Neural progenitor cell (in vitro differentiated cells): Measurements from ENCODE around the gene ATP6V1G1. TPM values are rescaled to one million over a fixed set of nuclear protein-coding genes. Genes with fewer than 3 reads are reported as not detected.

Experiments used
- DNase-seq: peaks from one replicate; pipeline ENCODE4 v3.0.0-alpha.2; 2016; ENCODE audit warnings: low spot score
- H2AFZ ChIP-seq: fragments of 200-600 bp; sonication (generic); replicated peaks from 2 replicates; pipeline ENCODE4 v1.6.1; 2016; ENCODE audit warnings: antibody characterized with exemption
- H3F3A ChIP-seq: fragments of 200-600 bp; sonication (generic); 2 replicates; pipeline ENCODE4 v1.6.1; 2016; ENCODE audit warnings: antibody characterized with exemption, low read depth
- H3K27ac ChIP-seq: fragments of 200-600 bp; sonication (generic); 2 replicates; pipeline ENCODE4 v1.5.1; 2016; ENCODE audit warnings: mild to moderate bottlenecking
- H3K27me3 ChIP-seq: fragments of 200-600 bp; sonication (generic); 2 replicates; pipeline ENCODE4 v1.6.1; 2016; ENCODE audit warnings: mild to moderate bottlenecking, moderate library complexity
- H3K36me3 ChIP-seq: fragments of 200-600 bp; sonication (generic); 2 replicates; pipeline ENCODE4 v1.5.1; 2016
- H3K4me1 ChIP-seq: fragments of 200-600 bp; sonication (generic); 2 replicates; pipeline ENCODE4 v1.6.1; 2016; ENCODE audit warnings: mixed run types
- H3K4me2 ChIP-seq: fragments of 200-600 bp; sonication (generic); 2 replicates; pipeline ENCODE4 v1.6.1; 2016
- H3K4me3 ChIP-seq: fragments of 200-600 bp; sonication (generic); 2 replicates; pipeline ENCODE4 v1.5.1; 2016
- H3K79me2 ChIP-seq: fragments of 200-600 bp; sonication (generic); 2 replicates; pipeline ENCODE4 v1.6.1; 2016; ENCODE audit warnings: low read depth
- H3K9ac ChIP-seq: fragments of 200-600 bp; sonication (generic); 2 replicates; pipeline ENCODE4 v1.6.1; 2016
- H3K9me3 ChIP-seq: fragments of 200-600 bp; sonication (generic); 2 replicates; pipeline ENCODE4 v1.5.1; 2016; ENCODE audit warnings: low read depth
- H4K20me1 ChIP-seq: fragments of 200-600 bp; sonication (generic); 2 replicates; pipeline ENCODE4 v1.6.1; 2016; ENCODE audit warnings: low read depth
- H3K27ac Mint-ChIP-seq: 3 replicates; pipeline ENCODE4 v1.8.0; 2021; ENCODE audit warnings: mixed read lengths
- H3K27me3 Mint-ChIP-seq: 2 replicates; pipeline ENCODE4 v1.8.0; 2022; ENCODE audit warnings: low read depth, mild to moderate bottlenecking, inconsistent platforms, moderate library complexity, mixed read lengths; ENCODE audit not compliant: insufficient read depth
- H3K36me3 Mint-ChIP-seq: 3 replicates; pipeline ENCODE4 v1.8.0; 2021; ENCODE audit warnings: mixed read lengths
- H3K4me1 Mint-ChIP-seq: 3 replicates; pipeline ENCODE4 v1.8.0; 2021; ENCODE audit warnings: mixed read lengths
- H3K4me3 Mint-ChIP-seq: 3 replicates; pipeline ENCODE4 v1.8.0; 2021; ENCODE audit warnings: mild to moderate bottlenecking, moderate library complexity, mixed read lengths
- H3K9me3 Mint-ChIP-seq: 3 replicates; pipeline ENCODE4 v1.8.0; 2020; ENCODE audit warnings: mixed read lengths
- CTCF ChIP-seq: fragments of 200-600 bp; sonication (generic); IDR thresholded peaks from 2 replicates; pipeline ENCODE4 v1.5.1; 2017; ENCODE audit warnings: antibody characterized with exemption, mild to moderate bottlenecking
- EZH2 ChIP-seq: fragments of 200-600 bp; sonication (generic); IDR thresholded peaks from 2 replicates; pipeline ENCODE4 v1.6.1; 2017; ENCODE audit warnings: antibody characterized with exemption, mild to moderate bottlenecking, moderate library complexity
- EZH2phosphoT487 ChIP-seq: fragments of 200-600 bp; sonication (generic); IDR thresholded peaks from 2 replicates; pipeline ENCODE4 v1.6.1; 2017; ENCODE audit warnings: antibody characterized with exemption
- total RNA-seq: library from RNA; depleted of rRNA; stranded (reverse); fragments of >200 nt; gene quantifications from 2 replicates; pipeline ENCODE4 v1.2.3, GENCODE V29; 2015; ENCODE audit warnings: low replicate concordance

The ATP6V1G1 gene
- total RNA-seq, 1 donor from 2014 or later: 253 TPM

DNA sequence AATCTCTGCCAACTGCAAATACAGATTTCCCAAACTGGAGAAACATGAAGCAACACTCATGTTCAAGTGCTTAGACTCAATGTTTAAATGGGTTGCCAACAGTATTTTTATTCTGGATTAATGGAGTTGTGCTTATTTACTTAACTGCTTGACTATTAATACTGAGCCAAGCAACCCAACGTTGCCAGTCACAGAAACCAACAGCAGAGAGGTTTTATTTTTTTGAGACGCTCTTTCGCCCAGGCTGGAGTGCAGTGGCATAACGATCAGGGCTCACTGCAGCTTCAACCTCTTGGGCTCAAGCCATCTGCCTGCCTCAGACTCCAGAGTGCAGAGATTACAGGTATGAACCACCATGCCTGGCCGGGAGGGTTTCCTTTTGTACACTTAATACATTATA, 15.1 kb downstream of the ATP6V1G1 start:
- Histone ChIP-seq H4K20me1 (no peaks in the 10 kb centered on the region), H3K9ac (no peak overlapping the region), H3F3A (no peaks in the 10 kb centered on the region), H2AFZ (no peak overlapping the region), H3K36me3 (peaks cover 13% of the 10 kb centered on the region), H3K4me2 (no peak overlapping the region), H3K4me3 (no peak overlapping the region), H3K79me2 (no peaks in the 10 kb centered on the region), H3K27me3 (no peaks in the 10 kb centered on the region), H3K4me1 (no peaks in the 10 kb centered on the region), H3K9me3 (no peaks in the 10 kb centered on the region), H3K27ac (no peak overlapping the region)
- no peak for DNase-seq
- peaks cover 8% of the 10 kb centered on the region for H3K4me1 Mint-ChIP-seq
- TF ChIP-seq CTCF (no peak), EZH2 (no peak), EZH2phosphoT487 (no peak)
- no peak overlapping the region for H3K27ac Mint-ChIP-seq
- H3K36me3 Mint-ChIP-seq: peaks cover 26% of the 10 kb centered on the region
- no peak overlapping the region for H3K4me3 Mint-ChIP-seq
- H3K27me3 Mint-ChIP-seq: peaks cover 5% of the 10 kb centered on the region
- H3K9me3 Mint-ChIP-seq: peaks cover 13% of the 10 kb centered on the region

DNA sequence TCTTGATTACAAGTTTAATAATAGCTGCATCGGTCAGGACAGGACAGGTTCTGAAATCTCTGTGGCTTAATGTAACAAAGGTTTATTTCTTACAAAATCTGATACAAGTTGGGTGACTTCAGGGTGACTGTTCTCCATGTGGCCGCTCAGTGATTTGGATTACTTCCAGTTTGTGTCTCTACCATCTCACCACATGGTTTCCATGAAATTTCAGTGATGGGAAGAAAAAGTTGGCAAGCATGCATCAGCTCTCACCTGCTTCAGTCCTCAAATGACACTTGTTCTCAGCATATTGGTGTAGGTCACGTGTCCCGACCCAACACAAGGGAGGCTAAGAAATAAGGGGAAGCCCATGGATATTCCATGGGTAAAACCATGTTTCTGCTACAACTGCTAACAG, 15.7 kb downstream of the ATP6V1G1 start:
- H3K4me1 ChIP-seq: no peaks in the 10 kb centered on the region
- no peak overlapping the region for H3K9ac ChIP-seq
- H3K36me3 Mint-ChIP-seq: peaks cover 22% of the 10 kb centered on the region
- no peaks in the 10 kb centered on the region for H4K20me1 ChIP-seq
- no peak overlapping the region for H3K27ac Mint-ChIP-seq
- H3F3A ChIP-seq: no peaks in the 10 kb centered on the region
- H2AFZ ChIP-seq: no peak overlapping the region
- no peak overlapping the region for H3K4me2 ChIP-seq
- H3K9me3 ChIP-seq: no peaks in the 10 kb centered on the region
- H3K27me3 ChIP-seq: no peaks in the 10 kb centered on the region
- H3K36me3 ChIP-seq: peaks cover 10% of the 10 kb centered on the region
- DNase-seq: no peak
- peaks cover 5% of the 10 kb centered on the region for H3K27me3 Mint-ChIP-seq
- H3K4me1 Mint-ChIP-seq: peaks cover 8% of the 10 kb centered on the region
- H3K79me2 ChIP-seq: no peaks in the 10 kb centered on the region
- H3K4me3 ChIP-seq: no peak overlapping the region
- H3K27ac ChIP-seq: no peak overlapping the region
- no peak overlapping the region for H3K4me3 Mint-ChIP-seq
- peaks cover 13% of the 10 kb centered on the region for H3K9me3 Mint-ChIP-seq
- no peak for TF ChIP-seq EZH2
- no peak for TF ChIP-seq EZH2phosphoT487
- TF ChIP-seq CTCF: no peak

GRCh38 chr9:114604989-114605388, 17.4 kb downstream of the ATP6V1G1 start:
- Histone ChIP-seq H3K4me2 (no peak overlapping the region), H4K20me1 (no peaks in the 10 kb centered on the region), H3K9ac (no peak overlapping the region), H3K27ac (no peak overlapping the region), H3K4me1 (no peaks in the 10 kb centered on the region), H3K79me2 (no peaks in the 10 kb centered on the region), H3K4me3 (no peak overlapping the region), H3K9me3 (no peaks in the 10 kb centered on the region), H2AFZ (no peak overlapping the region), H3F3A (no peaks in the 10 kb centered on the region), H3K27me3 (peaks cover 3% of the 10 kb centered on the region), H3K36me3 (no peaks in the 10 kb centered on the region)
- TF ChIP-seq EZH2phosphoT487 (no peak), EZH2 (no peak), CTCF (no peak)
- no peak for DNase-seq
- H3K4me1 Mint-ChIP-seq: peaks cover 8% of the 10 kb centered on the region
- H3K27ac Mint-ChIP-seq: peak overlapping the region; percentile 9
- peaks cover 12% of the 10 kb centered on the region for H3K36me3 Mint-ChIP-seq
- no peak overlapping the region for H3K4me3 Mint-ChIP-seq
- H3K27me3 Mint-ChIP-seq: peaks cover 4% of the 10 kb centered on the region
- H3K9me3 Mint-ChIP-seq: peaks cover 12% of the 10 kb centered on the region
